Gastroesophageal sphincter (tissue), 3 donors: Measurements from ENCODE around the gene FES.

Source experiments
- CTCF ChIP-seq, 4 experiments: fragments of 200-600 bp in 2 of 4; fragments of 450-650 bp in 2 of 4; sonication (generic) in 1 of 4; IDR thresholded peaks; one replicate each; pipeline ENCODE4 v1.5.1; 2017 to 2019; ENCODE audit warnings: antibody characterized with exemption in 4 of 4, mild to moderate bottlenecking in 2 of 4, moderate library complexity in 2 of 4
- EP300 ChIP-seq: sonication (generic); formaldehyde crosslinking; IDR thresholded peaks from one replicate; pipeline ENCODE4 v1.6.1; 2017; ENCODE audit warnings: antibody characterized with exemption, mild to moderate bottlenecking
- POLR2A ChIP-seq, 2 donors: fragments of 450-650 bp; IDR thresholded peaks; one replicate each; pipeline ENCODE4 v1.6.1; 2017; ENCODE audit warnings: antibody characterized with exemption in 2 of 2, mild to moderate bottlenecking in 2 of 2, moderate library complexity in 1 of 2
- POLR2AphosphoS5 ChIP-seq: sonication (generic); formaldehyde crosslinking; IDR thresholded peaks from one replicate; pipeline ENCODE4 v1.6.1; 2017; ENCODE audit warnings: antibody characterized with exemption

- no peak for TF ChIP-seq CTCF (IDR thresholded peaks at IDR 0.05)
- no peak for TF ChIP-seq POLR2AphosphoS5
- TF ChIP-seq POLR2A (IDR thresholded peaks at IDR 0.05): no peak
- TF ChIP-seq EP300: no peak
These were observed 5.6 kb upstream of the FES start for GRCh38 chr15:90878660-90879059.
